Limb (tissue), 2 donors: ENCODE measurements around the gene GRIFIN.
A peak's percentile ranks its signal among the peaks of the same experiment; 100 is the strongest.

Experiments
- DNase-seq, 2 donors: peaks; one replicate each; pipeline ENCODE4 v3.0.0-alpha.2; 2016; ENCODE audit errors: extremely low spot score in 2 of 2

The GRIFIN gene

DNA sequence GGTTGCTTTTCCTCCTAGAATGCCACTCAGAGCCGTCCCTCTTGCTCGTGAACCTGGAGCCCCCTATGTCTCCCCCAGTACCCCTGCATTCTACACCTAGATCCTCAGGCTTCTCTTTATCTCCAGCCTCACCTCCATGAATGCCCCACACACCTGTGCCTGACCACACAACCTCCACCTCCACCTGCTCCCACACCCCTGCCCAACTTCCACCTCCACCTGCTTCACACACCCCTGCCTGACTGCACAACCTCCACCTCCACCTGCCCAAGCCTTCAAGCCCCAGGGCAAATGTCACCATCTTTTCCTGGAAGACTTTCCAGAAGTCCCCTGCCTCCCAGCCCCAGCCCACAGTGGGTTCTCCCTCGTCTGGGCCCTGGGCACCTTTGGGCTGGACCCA lies 36.5 kb upstream of the GRIFIN start:
- no peak for DNase-seq

DNA sequence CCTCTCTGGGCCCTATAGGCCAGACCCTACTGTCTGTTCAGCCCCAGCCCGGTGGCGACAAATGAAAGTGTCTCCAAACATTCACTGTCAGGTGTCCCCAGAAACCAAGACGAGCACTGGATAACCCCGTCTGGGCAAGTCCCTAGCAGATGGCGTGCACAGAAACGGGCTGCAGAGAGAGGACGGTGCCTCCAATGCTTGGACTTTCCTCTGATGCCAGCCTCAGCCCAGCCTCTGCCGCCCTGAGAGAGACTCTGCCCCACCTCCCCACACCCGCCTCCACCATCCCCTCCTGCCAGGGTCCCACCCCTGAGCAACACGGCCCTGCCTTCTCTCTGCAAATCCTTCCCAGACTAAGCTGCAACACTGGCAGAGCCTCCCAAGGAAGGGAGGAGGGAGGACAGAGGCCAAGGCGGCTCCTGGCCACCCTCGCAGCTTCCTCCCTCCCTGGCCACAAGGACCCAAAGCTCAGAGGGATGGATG lies 36.0 kb upstream of the GRIFIN start:
- no peak for DNase-seq

DNA sequence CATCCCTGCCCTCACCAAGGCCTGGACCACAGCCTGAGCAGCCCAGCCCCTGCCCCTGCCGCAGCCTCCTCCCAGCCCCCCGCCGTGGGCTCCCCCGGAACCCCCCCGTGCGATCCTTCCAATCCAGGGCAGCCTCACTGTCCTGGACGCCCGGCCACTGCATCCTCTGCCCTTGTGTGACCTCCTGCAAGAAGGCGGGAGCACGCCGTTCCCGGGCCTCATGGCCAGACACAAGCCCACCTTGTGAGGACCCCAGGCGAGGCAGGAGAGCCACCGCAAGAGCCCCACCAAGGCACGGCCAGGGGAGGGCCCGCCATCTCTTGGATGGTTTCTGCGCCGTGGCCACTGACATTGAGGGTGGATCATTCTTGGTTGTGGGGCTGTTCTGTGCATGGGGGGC lies 35.6 kb upstream of the GRIFIN start:
- DNase-seq: no peak

DNA sequence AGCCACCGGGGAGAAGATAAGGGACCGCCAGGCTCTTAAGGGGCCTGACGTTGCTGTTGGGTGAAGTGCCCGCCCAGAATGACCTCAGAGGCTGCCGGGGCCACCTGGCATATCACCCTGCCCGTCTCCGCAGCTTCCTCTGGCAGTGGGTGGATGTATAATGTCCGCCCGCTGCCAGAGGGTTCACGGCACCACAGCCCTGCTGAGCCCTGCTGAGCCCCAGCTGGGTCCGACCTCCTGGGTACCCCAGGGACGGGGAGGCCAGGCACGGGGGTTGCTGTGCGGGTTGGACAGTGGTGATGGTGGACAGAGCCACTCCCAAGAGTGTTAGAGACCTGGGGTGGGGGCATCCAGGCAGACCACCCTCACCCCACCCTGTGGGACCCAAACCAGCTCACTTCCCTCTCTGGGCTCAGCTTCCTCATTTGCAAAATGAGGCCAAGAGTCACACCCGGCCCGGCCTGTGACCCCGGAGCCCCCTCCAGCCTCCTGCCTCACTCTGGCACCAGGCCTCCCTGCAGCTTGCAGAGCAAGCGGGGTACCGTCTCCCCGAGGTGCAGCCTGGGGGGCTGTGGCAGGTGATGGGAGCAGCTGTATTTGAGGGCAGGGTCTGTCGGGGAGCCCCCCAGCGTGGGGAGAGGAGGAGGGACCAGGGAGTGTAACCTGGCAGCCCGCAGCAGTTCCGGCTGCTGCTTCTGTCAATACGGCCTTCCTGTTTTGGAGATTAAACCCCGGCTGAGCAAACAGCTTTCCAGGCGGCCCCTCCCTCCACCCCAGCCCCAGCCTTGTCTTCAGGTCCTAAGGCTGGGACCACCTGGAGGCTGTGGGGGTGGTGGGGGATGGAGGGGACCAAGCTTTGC lies 34.9 kb upstream of the GRIFIN start:
- DNase-seq: no peak

DNA sequence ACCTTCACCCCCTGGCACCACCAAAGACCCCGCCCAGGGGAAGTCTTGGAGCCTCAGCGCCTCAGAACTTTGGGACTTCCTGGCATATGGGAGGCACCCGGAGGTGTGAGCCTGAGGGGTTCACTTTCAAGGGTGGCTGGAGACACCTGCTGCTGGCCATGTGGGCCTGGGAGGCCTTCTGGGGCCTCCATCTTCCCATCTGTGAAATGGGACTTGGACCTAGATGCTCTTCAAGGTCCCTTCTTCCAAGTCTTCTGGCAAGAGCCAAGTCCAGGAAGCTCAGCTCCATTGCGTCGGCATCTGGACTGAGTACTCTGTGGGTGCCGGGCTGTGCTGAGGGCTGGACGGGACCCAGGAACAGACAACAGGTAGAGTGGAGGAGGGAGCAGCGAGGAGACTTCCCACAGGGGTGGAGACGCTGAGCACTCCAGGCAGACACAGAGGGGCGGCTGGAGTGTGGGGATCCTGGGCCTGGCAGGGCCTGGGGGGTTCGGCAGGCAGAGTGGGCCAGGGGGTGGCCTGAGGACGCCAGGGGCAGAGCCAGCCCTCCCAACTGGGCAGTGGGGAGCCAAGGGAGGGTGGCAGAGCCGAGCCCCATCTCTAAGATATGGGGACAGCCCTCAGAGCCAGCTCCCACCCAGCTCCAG lies 34.1 kb upstream of the GRIFIN start:
- no peak for DNase-seq

DNA sequence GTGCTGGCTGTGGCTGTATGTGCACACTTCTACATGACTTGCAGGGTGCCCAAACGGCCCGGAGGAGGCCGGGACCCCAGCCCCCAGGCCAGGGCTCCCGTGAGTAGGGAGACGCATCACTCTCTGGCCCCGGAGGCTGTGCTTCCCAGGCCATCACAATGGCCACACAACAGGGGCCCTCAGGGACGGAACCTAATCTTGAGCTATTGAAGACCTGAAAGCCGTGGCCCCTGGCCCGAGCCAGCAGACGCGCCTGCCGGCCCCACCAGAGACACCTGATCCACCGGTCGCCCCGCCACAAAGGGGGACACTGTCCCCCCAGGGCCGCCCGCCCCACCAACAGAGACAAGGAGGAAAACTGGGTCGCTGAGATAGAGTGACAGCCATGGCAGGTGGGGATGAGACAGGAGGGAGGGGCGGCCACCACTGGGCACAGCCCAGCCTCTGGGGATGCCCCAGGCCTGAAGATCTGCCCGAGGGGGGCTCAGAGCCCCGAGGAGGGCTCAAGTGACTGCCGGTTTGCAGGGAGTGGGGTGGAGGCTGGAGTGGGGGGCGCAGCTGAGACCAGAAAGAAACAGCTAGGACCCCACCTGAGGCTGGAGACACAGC lies 33.2 kb upstream of the GRIFIN start:
- DNase-seq: no peak

DNA sequence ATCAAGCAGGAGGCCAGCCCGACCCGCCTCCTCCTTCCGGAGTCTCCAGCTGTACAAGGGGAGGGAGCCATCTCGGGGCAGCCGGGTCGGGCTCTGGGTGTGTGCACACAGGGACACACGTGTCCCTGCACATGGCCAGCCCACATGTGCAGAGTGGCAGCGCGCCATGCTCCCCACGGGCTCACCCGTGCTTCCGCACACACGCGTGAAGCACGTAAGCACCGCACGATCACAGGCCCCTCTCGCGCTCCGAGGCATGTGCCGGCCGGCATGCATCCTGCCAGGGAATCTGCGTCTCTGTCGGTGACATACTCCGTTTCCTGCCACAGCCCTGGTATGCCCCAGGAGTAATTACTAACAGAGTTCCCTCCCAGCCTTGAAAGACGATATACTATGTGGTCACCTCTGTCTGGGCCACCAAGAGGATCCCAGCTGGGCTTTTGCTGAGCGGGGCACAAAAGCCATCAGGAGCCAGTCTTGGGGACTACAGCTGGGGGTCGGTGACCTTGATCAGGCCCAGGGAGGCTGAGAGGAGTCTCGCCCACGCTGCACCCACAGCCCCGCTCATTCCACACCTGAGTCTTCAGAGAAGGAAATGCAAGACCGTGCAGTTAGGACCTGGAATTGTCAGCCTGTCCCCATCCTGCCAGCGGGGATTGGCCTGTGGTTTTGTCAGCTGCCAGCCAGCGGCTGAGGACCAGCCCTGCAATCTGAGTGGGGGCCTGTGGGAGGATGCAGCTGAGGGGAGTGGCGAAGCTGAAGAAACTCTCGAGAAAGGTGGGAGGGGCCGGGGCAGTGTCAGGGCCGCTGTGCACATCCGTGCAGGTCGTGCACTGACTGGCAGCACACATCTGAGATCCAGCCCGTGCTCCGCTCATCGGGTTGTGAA lies 32.4 kb upstream of the GRIFIN start:
- peak in 1 of 2 donors; percentile 71 for DNase-seq

DNA sequence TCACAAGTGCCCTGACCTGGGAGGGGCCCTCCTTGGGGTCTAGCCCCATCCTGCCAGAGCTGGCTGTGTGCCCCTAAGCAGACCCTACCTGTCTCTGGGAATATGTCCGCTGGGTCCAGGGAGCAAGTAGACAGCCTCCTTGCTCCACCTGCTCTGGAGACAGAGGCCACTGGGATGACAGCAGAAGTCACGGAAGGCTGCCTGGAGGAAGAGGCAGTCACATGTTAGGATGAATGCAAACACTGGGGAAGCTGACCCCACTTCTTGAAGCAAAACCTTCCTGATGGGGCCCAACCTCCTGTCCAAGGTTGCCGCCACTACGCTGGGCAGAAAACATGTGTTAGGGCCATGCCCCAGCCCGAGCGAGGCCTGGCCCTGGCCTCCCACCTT lies 31.7 kb upstream of the GRIFIN start:
- no peak for DNase-seq

DNA sequence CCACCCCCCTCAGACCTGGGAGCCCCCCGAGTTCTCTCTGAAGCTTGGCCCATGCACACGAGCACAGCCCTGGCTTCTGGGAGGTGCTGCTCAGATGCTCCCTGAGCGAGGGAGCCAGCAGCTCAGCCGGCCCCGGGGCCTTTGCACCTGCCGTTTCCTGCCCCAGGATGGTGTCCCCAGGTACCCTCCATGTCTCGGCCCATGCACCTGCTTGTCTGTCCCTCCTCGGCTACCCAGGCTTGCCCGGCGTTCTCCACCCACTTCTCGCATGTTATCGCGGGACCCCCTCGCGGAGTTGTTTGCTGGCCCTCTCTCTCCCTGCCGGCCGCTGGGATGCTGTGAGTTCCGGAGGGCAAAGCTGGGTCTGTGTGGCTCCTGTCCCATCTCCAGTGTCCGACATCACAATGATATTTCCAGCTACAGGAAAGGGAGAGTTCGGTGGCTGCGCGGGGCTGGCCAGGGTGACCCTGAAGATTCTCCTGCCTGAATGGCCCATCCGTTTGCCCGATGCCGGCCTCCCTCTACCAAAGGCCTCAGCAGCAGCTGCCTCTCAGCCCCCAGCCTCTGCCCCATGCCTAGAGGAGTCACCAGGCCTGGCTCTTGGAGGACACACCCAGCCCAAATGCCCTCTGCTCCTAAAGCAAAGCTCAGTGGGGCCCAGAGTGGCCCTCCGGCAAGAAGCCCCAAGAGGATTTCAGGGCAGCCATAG lies 31.2 kb upstream of the GRIFIN start:
- DNase-seq: no peak

DNA sequence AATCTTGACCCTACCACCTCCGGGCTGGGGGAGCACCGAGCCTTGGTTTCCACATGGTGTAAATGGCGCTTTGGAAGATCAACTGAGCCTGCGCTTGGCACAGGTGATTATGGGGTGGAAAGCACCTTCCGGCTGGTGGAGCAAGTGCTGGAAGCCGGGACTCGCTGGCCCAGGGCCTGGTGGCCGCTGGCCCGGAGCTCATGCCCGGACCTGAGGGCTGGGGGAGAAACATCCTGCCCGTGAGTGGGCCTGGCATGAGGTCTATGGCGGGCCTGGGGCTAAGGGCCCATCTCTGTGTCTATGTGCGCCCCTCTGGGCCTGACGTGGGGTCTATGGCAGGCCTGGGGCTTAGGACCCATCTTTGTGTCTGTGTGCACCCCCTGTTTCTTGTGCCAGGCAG lies 29.2 kb upstream of the GRIFIN start:
- DNase-seq: no peak

DNA sequence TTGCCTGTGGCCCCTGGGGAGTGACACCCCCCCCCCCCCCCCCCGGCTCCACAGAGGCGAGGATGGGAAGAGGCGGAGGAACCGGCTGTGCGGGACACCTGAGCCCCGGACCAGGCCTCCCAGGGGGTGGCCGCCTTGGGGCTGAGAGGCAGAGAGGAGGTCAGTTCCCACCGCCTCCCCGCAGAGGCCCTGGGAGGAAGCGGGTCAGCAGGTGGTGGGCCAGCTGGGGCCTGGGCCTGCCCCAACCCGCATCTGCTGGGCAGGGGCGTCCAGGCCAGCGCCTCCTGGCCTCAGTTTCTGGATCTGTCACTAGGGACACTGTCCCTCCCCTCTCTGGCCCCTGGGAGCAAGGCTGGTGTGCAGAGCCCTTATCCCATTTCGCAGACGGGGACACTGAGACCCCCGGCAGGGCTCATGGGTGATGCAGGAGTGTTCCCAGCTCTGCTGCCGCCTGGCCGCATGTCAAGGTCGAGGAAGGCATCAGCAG lies 28.7 kb upstream of the GRIFIN start:
- no peak for DNase-seq

DNA sequence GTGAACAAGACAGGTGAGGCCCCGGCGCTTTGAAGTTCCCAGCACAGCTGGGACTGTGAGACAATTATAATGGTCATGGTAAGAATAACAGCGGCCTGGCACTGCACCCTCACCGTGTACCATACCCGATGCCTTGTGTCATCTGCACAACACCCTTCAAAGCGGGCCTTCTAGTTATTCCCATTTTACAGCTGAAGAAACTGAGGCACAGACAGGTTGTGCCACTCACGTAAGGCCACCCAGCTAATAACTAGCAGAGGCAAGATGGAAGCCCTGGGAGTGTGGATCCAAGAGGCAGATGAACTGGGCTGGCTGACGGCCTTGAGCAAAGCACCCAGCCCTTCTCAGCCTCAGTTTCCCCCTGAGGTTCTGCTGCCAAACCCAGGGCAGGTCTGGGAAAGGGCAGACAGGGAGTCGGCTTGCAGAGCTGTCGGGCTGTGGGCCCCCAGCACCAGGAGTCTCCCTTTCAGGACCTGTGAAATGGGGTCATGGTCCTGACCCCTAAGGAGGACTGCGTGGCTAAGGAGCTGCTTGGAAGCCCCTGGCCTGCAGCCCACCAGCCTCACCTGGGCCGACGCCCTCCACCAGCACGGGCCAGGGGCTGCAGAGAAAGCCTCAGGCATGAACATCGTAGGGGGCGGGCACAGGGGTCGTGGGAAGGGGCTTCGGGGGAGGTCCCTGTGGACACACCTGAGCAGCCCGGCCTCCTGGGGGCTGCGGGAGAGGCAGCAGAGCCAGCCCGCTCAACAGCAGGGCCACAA lies 28.1 kb upstream of the GRIFIN start:
- DNase-seq: no peak

DNA sequence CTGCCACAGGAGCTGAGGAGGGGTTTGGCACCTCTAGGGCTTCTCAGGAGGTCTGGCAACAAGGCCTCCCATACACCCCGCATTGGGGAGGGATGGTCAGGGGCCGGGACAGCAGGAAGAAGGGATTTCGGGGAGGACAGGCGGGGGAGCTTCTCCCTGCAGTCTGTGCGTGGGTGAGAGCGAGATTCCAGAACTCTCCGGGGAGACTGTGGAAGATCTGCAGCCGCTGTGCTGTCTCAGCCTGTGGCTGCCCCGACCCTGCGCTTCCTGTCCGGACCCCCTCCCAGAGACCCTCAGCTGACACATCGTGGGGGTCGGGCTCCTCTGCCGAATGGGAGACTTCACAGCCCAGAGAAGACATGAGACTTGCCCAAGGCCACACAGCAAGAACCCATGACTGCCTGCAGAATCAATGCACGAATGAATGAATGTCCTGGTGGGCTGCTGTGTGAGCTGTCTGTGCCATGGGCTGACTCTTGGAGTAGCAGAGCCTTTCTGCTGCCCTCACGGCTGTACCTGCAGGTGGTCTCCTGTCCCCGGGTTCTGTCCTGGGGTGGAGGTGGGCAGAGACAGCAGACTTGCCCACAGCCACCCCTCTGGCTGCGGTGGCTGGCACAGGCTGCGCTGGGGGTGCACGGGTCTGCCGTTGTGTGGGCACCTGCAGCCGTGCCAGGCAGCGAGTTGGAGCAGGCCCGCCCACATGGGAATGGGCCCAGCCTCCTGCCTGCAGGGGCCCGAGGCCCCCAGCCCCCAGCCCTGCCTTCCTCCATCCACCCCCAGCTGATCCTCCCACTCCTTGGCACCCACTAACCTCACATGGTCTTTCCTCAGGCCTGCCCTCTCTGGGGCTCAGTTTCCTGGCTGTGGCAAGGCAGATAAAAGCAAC lies 27.1 kb upstream of the GRIFIN start:
- no peak for DNase-seq

DNA sequence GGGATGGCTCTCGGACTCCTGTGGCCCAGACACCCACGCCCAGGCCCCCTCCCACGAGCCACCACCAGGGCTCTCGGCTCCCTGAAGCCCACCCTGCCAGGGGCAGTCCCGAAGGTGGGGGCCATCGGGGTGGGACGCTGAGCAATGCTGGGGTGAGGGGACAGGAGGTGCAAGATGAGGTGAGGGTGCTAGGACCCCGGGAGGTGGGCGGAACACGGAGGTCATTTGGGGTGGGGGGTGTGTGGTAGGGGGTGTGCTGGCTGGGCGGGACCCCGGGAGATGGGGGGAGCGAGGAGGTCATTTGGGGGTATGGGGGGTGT lies 26.4 kb upstream of the GRIFIN start:
- DNase-seq: no peak

DNA sequence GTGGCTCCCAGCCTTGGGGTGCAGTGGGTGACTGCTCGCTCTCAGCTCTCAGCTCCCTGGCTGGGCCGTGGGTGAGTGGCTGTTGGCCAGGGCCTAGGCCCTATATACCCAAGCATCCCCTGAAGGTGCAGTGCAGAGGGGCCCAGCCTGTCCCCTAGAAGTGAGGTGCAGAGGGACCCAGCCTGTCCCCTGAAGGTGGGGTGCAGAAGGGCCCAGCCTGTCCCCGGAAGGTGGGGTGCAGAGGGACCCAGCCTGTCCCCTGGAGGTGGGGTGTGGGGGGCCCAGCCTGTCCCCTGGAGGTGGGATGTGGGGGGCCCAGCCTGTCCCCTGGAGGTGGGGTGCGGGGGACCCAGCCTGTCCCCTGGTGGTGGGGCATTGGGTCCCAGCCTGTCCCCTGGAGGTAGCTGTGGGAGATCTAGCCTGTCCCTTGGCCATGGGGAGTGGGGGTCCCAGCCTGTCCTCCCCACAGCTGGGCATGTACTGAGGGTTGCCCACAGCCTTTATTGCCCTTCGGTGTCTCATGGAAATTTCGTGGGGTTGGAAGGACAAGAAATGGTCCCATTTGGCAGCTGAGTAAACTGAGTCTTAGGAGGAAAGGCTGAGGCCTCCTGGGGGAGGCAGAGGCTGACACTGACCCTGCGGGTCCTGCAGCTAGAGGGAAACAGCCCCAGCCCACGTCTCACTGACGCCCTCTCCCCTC lies 25.9 kb upstream of the GRIFIN start:
- no peak for DNase-seq

DNA sequence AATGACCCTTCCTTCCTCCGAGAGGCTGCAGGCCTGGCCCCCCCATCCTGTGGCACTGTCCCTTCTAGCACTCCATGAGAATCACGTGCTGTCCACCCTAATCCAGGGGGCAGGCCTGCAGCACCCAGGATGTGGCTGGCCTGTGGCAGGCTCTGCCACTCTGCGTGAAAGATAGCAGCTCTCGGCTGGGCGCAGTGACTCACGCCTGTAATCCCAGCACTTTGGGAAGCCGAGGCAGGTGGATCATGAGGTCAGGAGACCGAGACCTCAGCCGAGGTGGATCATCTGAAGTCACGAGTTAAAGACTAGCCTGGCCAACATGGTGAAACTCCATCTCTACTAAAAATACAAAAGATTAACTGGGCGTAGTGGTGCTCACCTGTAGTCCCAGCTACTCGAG lies 24.5 kb upstream of the GRIFIN start:
- no peak for DNase-seq

DNA sequence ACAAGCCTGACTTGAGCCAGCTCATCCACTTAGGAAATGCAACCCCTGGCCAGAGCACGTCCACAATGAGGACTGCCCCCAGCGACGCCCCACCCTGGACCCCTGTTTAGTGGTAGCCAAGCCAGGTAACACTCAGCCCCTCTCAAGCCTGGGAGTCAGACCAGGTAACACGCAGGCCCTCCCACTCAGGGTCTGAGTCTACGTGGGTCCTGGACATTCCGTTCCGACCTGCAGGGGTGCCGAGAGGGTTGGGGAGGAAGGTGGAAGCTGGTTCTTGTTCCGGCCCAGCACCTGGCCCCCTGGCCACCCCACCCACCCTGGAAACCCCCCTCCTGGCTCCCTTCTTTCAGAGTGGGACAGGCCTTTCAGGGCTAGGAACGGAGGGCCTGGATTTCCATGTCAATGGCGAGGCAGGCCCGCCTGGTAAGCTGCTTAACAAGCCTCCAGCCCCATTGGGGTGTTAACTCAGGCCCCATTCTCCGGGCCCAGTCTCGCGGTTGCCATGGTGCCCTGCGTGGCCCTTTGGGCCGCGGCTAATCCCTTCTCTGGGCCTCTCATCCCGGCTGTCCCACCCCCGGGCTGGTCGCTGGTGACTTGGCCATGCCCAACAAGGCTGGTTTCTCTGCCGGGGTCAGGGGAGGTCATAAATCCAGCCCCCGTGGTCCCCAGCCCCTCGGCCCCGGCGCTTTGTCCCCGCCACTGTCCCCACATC lies 23.7 kb upstream of the GRIFIN start:
- DNase-seq: no peak

DNA sequence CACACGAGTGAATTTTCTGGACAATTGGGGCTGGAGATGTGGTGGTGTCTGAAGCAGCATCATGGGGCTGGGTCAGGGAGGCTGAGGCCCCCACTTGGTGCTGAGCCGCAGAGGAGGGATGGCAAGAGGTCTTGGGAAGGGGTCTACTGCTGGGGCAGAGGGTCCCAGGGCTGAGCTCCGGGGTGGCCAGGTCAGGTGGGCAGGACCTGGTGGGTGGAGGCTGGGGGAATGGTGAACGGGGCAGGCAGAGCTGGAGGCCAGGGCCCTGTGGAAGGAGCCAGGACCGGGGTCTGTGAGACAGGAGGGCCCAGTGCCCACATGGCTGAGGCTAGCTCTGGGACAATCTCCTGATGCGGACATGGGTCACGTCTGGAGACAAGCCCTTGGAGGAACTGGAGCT lies 23.0 kb upstream of the GRIFIN start:
- DNase-seq: no peak
